Measurements from ENCODE around the gene ADCYAP1R1.

The ADCYAP1R1 gene

DNA sequence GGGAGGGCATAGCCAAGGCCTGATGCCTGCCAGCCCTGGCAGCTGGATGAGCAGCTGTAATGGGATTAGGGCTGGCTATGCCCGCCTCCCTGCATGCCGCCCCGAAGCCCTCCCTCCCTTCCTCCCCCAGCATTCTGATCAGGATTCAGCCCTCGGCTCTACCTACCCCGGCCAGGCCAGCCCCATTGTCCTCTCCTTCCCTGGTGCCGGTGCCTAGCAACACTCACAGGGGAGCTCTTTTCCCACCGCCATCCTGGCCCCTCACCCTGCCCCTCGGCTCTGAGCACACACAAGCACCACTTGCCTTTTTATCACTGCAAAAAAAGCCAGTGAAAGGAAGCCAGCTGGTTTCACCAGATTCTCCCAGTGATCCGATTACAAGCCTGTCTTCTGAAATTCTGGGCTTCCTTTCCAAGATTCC is 9.0 kb upstream of the ADCYAP1R1 start:
- H3K27me3 ChIP-seq (ENCODE audit: insufficient read depth, insufficient read length) = peaks cover 4% of the 10 kb centered on the region

GRCh38 chr7:31044529-31044928 is 7.6 kb upstream of the ADCYAP1R1 start:
- Histone ChIP-seq H3K9me3 (ENCODE audit: insufficient read depth, low read length) (no peaks in the 10 kb centered on the region), H3K4me1 (ENCODE audit: insufficient read depth, insufficient read length) (peaks cover 6% of the 10 kb centered on the region), H3K4me3 (ENCODE audit: insufficient read length, low read depth) (no peak overlapping the region), H3K9ac (ENCODE audit: insufficient read length, low read depth) (no peak overlapping the region), H3K27me3 (ENCODE audit: insufficient read depth, insufficient read length) (peaks cover 4% of the 10 kb centered on the region), H3K36me3 (ENCODE audit: insufficient read depth, insufficient read length, low read length) (no peaks in the 10 kb centered on the region)
- TF ChIP-seq ZNF274 (IDR thresholded peaks at IDR 0.05; ENCODE audit: low read depth, low read length) (no peak), YY1 (IDR thresholded peaks at IDR 0.05; ENCODE audit: insufficient read depth, insufficient read length) (no peak), SUZ12 (IDR thresholded peaks at IDR 0.05; ENCODE audit: extremely low read depth, insufficient read depth, insufficient read length) (no peak)
- no peak for DNase-seq (ENCODE audit: low read depth, low spot score)

More for the DNA sequence above, 9.0 kb upstream of the ADCYAP1R1 start:
- H3K4me1 ChIP-seq (ENCODE audit: insufficient read depth, insufficient read length) = no peaks in the 10 kb centered on the region
- no peak overlapping the region for H3K9ac ChIP-seq (ENCODE audit: insufficient read length, low read depth)
- no peaks in the 10 kb centered on the region for H3K9me3 ChIP-seq (ENCODE audit: insufficient read depth, low read length)
- no peak overlapping the region for H3K4me3 ChIP-seq (ENCODE audit: insufficient read length, low read depth)
- no peaks in the 10 kb centered on the region for H3K36me3 ChIP-seq (ENCODE audit: insufficient read depth, insufficient read length, low read length)
- no peak for DNase-seq (ENCODE audit: low read depth, low spot score)
- TF ChIP-seq SUZ12 (IDR thresholded peaks at IDR 0.05; ENCODE audit: extremely low read depth, insufficient read depth, insufficient read length) (no peak), YY1 (IDR thresholded peaks at IDR 0.05; ENCODE audit: insufficient read depth, insufficient read length) (no peak), ZNF274 (IDR thresholded peaks at IDR 0.05; ENCODE audit: low read depth, low read length) (no peak)

DNA sequence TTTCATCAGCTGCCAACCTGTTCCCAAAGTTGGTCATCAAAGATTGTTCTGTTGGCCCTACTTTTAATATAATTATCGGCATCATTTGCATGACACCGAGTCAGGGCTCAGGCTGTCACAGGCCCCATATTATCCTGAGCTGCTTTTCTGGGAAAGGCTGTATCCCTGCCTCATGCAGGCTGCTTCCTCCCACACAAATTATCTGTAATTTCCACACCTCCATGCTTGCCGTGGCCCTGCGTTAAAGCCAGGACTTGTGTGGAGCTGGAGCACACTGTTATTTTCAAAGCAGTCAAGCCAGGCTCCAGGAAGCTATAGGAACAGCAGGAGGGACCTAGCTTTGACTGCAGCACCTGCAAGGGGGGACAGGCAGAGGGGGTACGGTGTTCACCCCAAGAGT is 5.4 kb upstream of the ADCYAP1R1 start:
- Histone ChIP-seq H3K4me1 (ENCODE audit: insufficient read depth, insufficient read length) (peaks cover 9% of the 10 kb centered on the region), H3K4me3 (ENCODE audit: insufficient read length, low read depth) (no peak overlapping the region), H3K9ac (ENCODE audit: insufficient read length, low read depth) (no peak overlapping the region), H3K27me3 (ENCODE audit: insufficient read depth, insufficient read length) (peaks cover 20% of the 10 kb centered on the region), H3K36me3 (ENCODE audit: insufficient read depth, insufficient read length, low read length) (no peaks in the 10 kb centered on the region), H3K9me3 (ENCODE audit: insufficient read depth, low read length) (no peaks in the 10 kb centered on the region)
- no peak for DNase-seq (ENCODE audit: low read depth, low spot score)
- TF ChIP-seq YY1 (IDR thresholded peaks at IDR 0.05; ENCODE audit: insufficient read depth, insufficient read length) = no peak
- no peak for TF ChIP-seq SUZ12 (IDR thresholded peaks at IDR 0.05; ENCODE audit: extremely low read depth, insufficient read depth, insufficient read length)
- no peak for TF ChIP-seq ZNF274 (IDR thresholded peaks at IDR 0.05; ENCODE audit: low read depth, low read length)

GRCh38 chr7:31047313-31048146 is 4.6 kb upstream of the ADCYAP1R1 start:
- DNase-seq (ENCODE audit: low read depth, low spot score) = no peak
- H3K9ac ChIP-seq (ENCODE audit: insufficient read length, low read depth) = no peak overlapping the region
- H3K4me3 ChIP-seq (ENCODE audit: insufficient read length, low read depth) = no peak overlapping the region
- no peaks in the 10 kb centered on the region for H3K9me3 ChIP-seq (ENCODE audit: insufficient read depth, low read length)
- peaks cover 20% of the 10 kb centered on the region for H3K27me3 ChIP-seq (ENCODE audit: insufficient read depth, insufficient read length)
- H3K4me1 ChIP-seq (ENCODE audit: insufficient read depth, insufficient read length) = peaks cover 9% of the 10 kb centered on the region
- no peaks in the 10 kb centered on the region for H3K36me3 ChIP-seq (ENCODE audit: insufficient read depth, insufficient read length, low read length)
- no peak for TF ChIP-seq YY1 (IDR thresholded peaks at IDR 0.05; ENCODE audit: insufficient read depth, insufficient read length)
- no peak for TF ChIP-seq SUZ12 (IDR thresholded peaks at IDR 0.05; ENCODE audit: extremely low read depth, insufficient read depth, insufficient read length)
- TF ChIP-seq ZNF274 (IDR thresholded peaks at IDR 0.05; ENCODE audit: low read depth, low read length) = no peak

- TF ChIP-seq ZNF274 (IDR thresholded peaks at IDR 0.05; ENCODE audit: low read depth, low read length) = no peak
- no peak for TF ChIP-seq SUZ12 (IDR thresholded peaks at IDR 0.05; ENCODE audit: extremely low read depth, insufficient read depth, insufficient read length)
- no peak for TF ChIP-seq YY1 (IDR thresholded peaks at IDR 0.05; ENCODE audit: insufficient read depth, insufficient read length)
- no peak overlapping the region for H3K9ac ChIP-seq (ENCODE audit: insufficient read length, low read depth)
- no peaks in the 10 kb centered on the region for H3K36me3 ChIP-seq (ENCODE audit: insufficient read depth, insufficient read length, low read length)
- H3K4me1 ChIP-seq (ENCODE audit: insufficient read depth, insufficient read length) = peaks cover 14% of the 10 kb centered on the region
- no peaks in the 10 kb centered on the region for H3K9me3 ChIP-seq (ENCODE audit: insufficient read depth, low read length)
- H3K27me3 ChIP-seq (ENCODE audit: insufficient read depth, insufficient read length) = peaks cover 36% of the 10 kb centered on the region
- H3K4me3 ChIP-seq (ENCODE audit: insufficient read length, low read depth) = no peak overlapping the region
- no peak for DNase-seq (ENCODE audit: low read depth, low spot score)
Observed at GRCh38 chr7:31049005-31049765, 2.9 kb upstream of the ADCYAP1R1 start.

GRCh38 chr7:31052487-31052840 is 356 bp downstream of the ADCYAP1R1 start:
- peak overlapping the region; percentile 86 for H3K9ac ChIP-seq (ENCODE audit: insufficient read length, low read depth)
- H3K4me1 ChIP-seq (ENCODE audit: insufficient read depth, insufficient read length) = peaks cover 14% of the 10 kb centered on the region
- TF ChIP-seq ZNF274 (IDR thresholded peaks at IDR 0.05; ENCODE audit: low read depth, low read length) = no peak
- TF ChIP-seq YY1 (IDR thresholded peaks at IDR 0.05; ENCODE audit: insufficient read depth, insufficient read length) = no peak
- TF ChIP-seq SUZ12 (IDR thresholded peaks at IDR 0.05; ENCODE audit: extremely low read depth, insufficient read depth, insufficient read length) = no peak
- H3K9me3 ChIP-seq (ENCODE audit: insufficient read depth, low read length) = no peaks in the 10 kb centered on the region
- H3K27me3 ChIP-seq (ENCODE audit: insufficient read depth, insufficient read length) = peaks cover 45% of the 10 kb centered on the region
- H3K36me3 ChIP-seq (ENCODE audit: insufficient read depth, insufficient read length, low read length) = no peaks in the 10 kb centered on the region
- peak overlapping the region; percentile 68 for H3K4me3 ChIP-seq (ENCODE audit: insufficient read length, low read depth)
- no peak for DNase-seq (ENCODE audit: low read depth, low spot score)
